MG63 (cell line): Measurements from ENCODE around the gene MAPKAP1. TPM values are rescaled to one million over a fixed set of nuclear protein-coding genes. Genes with fewer than 3 reads are reported as not detected.
A peak's percentile ranks its signal among the peaks of the same experiment; 100 is the strongest.
"Not testable (repeated sequence)": the region's sequence is repeated elsewhere in the genome, so short reads cannot be mapped to it uniquely, and the experiment has no call there.

ENCODE experiments used
- DNase-seq: peaks from one replicate; pipeline ENCODE4 v3.0.0-alpha.2; 2020
- H3K27me3 ChIP-seq: fragments of 250-450 bp; sonication (Bioruptor Pico); 2 replicates; pipeline ENCODE4 v1.5.1; 2020; ENCODE audit warnings: mild to moderate bottlenecking, moderate library complexity
- H3K36me3 ChIP-seq: fragments of 250-450 bp; sonication (Bioruptor Pico); 2 replicates; pipeline ENCODE4 v1.5.1; 2020; ENCODE audit warnings: mild to moderate bottlenecking, moderate library complexity
- H3K4me3 ChIP-seq: fragments of 250-450 bp; sonication (Bioruptor Pico); 2 replicates; pipeline ENCODE4 v1.5.1; 2020; ENCODE audit warnings: mild to moderate bottlenecking, moderate library complexity
- H3K9me3 ChIP-seq: fragments of 250-450 bp; sonication (Bioruptor Pico); 2 replicates; pipeline ENCODE4 v1.5.1; 2020; ENCODE audit warnings: mild to moderate bottlenecking, moderate library complexity
- total RNA-seq: library from RNA; depleted of rRNA; stranded (reverse); fragments of >200 nt; shearing (Covaris generic); gene quantifications from 2 replicates; pipeline ENCODE4 v1.2.3, GENCODE V29; 2014; ENCODE audit warnings: low replicate concordance

MAPKAP1 gene
- total RNA-seq, 1 experiment from 2014 or later: 91.7 TPM

GRCh38 chr9:125744616-125745015, 37.6 kb upstream of the MAPKAP1 start:
- Histone ChIP-seq H3K9me3 (no peaks in the 10 kb centered on the region), H3K36me3 (no peaks in the 10 kb centered on the region), H3K4me3 (no peak overlapping the region), H3K27me3 (no peaks in the 10 kb centered on the region)
- peak; percentile 29 for DNase-seq

GRCh38 chr9:125743682-125744428, 36.8 kb upstream of the MAPKAP1 start:
- no peaks in the 10 kb centered on the region for H3K36me3 ChIP-seq

GRCh38 chr9:125742657-125743056, 35.6 kb upstream of the MAPKAP1 start:
- DNase-seq: no peak
- Histone ChIP-seq H3K27me3 (no peaks in the 10 kb centered on the region), H3K4me3 (no peak overlapping the region), H3K9me3 (no peaks in the 10 kb centered on the region), H3K36me3 (no peaks in the 10 kb centered on the region)

More at GRCh38 chr9:125743682-125744428, 36.8 kb upstream of the MAPKAP1 start:
- no peak for DNase-seq
- Histone ChIP-seq H3K27me3 (no peaks in the 10 kb centered on the region), H3K4me3 (no peak overlapping the region), H3K9me3 (no peaks in the 10 kb centered on the region)

GRCh38 chr9:125739436-125739835, 32.4 kb upstream of the MAPKAP1 start:
- no peak for DNase-seq
- Histone ChIP-seq H3K9me3 (no peaks in the 10 kb centered on the region), H3K36me3 (no peaks in the 10 kb centered on the region), H3K27me3 (no peaks in the 10 kb centered on the region), H3K4me3 (no peak overlapping the region)

- H3K27me3 ChIP-seq: no peaks in the 10 kb centered on the region
- no peak for DNase-seq
These were observed 25.6 kb upstream of the MAPKAP1 start for GRCh38 chr9:125732562-125732961.

GRCh38 chr9:125730168-125730567, 23.2 kb upstream of the MAPKAP1 start:
- DNase-seq: no peak
- Histone ChIP-seq H3K27me3 (no peaks in the 10 kb centered on the region; the same call in 1 of the 2 replicates), H3K36me3 (no peaks in the 10 kb centered on the region), H3K4me3 (no peak overlapping the region), H3K9me3 (no peaks in the 10 kb centered on the region)

More at GRCh38 chr9:125732562-125732961, 25.6 kb upstream of the MAPKAP1 start:
- H3K9me3 ChIP-seq: no peaks in the 10 kb centered on the region
- H3K36me3 ChIP-seq: no peaks in the 10 kb centered on the region
- H3K4me3 ChIP-seq: no peak overlapping the region

GRCh38 chr9:125726456-125727132, 19.6 kb upstream of the MAPKAP1 start:
- Histone ChIP-seq H3K36me3 (no peaks in the 10 kb centered on the region), H3K9me3 (no peaks in the 10 kb centered on the region), H3K27me3 (no peaks in the 10 kb centered on the region; the same call in 1 of the 2 replicates), H3K4me3 (no peak overlapping the region)
- no peak for DNase-seq

- no peaks in the 10 kb centered on the region for H3K9me3 ChIP-seq
- H3K27me3 ChIP-seq: no peaks in the 10 kb centered on the region
- peaks cover 15% of the 10 kb centered on the region for H3K36me3 ChIP-seq
- DNase-seq: no peak
- peak overlapping the region; percentile 76 for H3K4me3 ChIP-seq
These were observed 430 bp upstream of the MAPKAP1 start for GRCh38 chr9:125707472-125707804.

GRCh38 chr9:125705893-125706292, 1.1 kb downstream of the MAPKAP1 start:
- no peaks in the 10 kb centered on the region for H3K27me3 ChIP-seq
- peak overlapping the region; percentile 76 for H3K4me3 ChIP-seq
- no peak for DNase-seq
- no peaks in the 10 kb centered on the region for H3K9me3 ChIP-seq
- H3K36me3 ChIP-seq: peaks cover 15% of the 10 kb centered on the region

GRCh38 chr9:125703662-125704061, 3.3 kb downstream of the MAPKAP1 start:
- H3K9me3 ChIP-seq: no peaks in the 10 kb centered on the region
- H3K27me3 ChIP-seq: no peaks in the 10 kb centered on the region
- H3K36me3 ChIP-seq: peaks cover 15% of the 10 kb centered on the region
- DNase-seq: no peak
- H3K4me3 ChIP-seq: no peak overlapping the region

GRCh38 chr9:125701351-125701750, 5.7 kb downstream of the MAPKAP1 start:
- Histone ChIP-seq H3K36me3 (peaks cover 15% of the 10 kb centered on the region), H3K27me3 (no peaks in the 10 kb centered on the region), H3K4me3 (no peak overlapping the region), H3K9me3 (no peaks in the 10 kb centered on the region)
- DNase-seq: no peak

- no peak overlapping the region for H3K4me3 ChIP-seq
- no peaks in the 10 kb centered on the region for H3K9me3 ChIP-seq
- no peaks in the 10 kb centered on the region for H3K27me3 ChIP-seq
- H3K36me3 ChIP-seq: peaks cover 15% of the 10 kb centered on the region
- DNase-seq: no peak
These were observed 6.2 kb downstream of the MAPKAP1 start for GRCh38 chr9:125700791-125701190.

GRCh38 chr9:125699870-125700269, 7.1 kb downstream of the MAPKAP1 start:
- H3K9me3 ChIP-seq: no peaks in the 10 kb centered on the region
- peaks cover 10% of the 10 kb centered on the region for H3K36me3 ChIP-seq
- no peak overlapping the region for H3K4me3 ChIP-seq
- no peaks in the 10 kb centered on the region for H3K27me3 ChIP-seq
- no peak for DNase-seq

GRCh38 chr9:125696106-125696647, 10.8 kb downstream of the MAPKAP1 start:
- no peak for DNase-seq
- Histone ChIP-seq H3K9me3 (no peaks in the 10 kb centered on the region), H3K36me3 (peaks cover 3% of the 10 kb centered on the region), H3K4me3 (no peak overlapping the region), H3K27me3 (no peaks in the 10 kb centered on the region)

GRCh38 chr9:125695548-125695947, 11.5 kb downstream of the MAPKAP1 start:
- H3K9me3 ChIP-seq, H3K36me3 ChIP-seq, H3K27me3 ChIP-seq, DNase-seq, H3K4me3 ChIP-seq: not testable (repeated sequence)

GRCh38 chr9:125694478-125694877, 12.5 kb downstream of the MAPKAP1 start:
- H3K36me3 ChIP-seq: peaks cover 3% of the 10 kb centered on the region
- no peak for DNase-seq
- H3K27me3 ChIP-seq: no peaks in the 10 kb centered on the region
- H3K4me3 ChIP-seq: no peak overlapping the region
- H3K9me3 ChIP-seq: no peaks in the 10 kb centered on the region

- not testable (repeated sequence) for H3K9me3 ChIP-seq, H3K4me3 ChIP-seq, H3K36me3 ChIP-seq, H3K27me3 ChIP-seq, DNase-seq
These were observed 13.5 kb downstream of the MAPKAP1 start for GRCh38 chr9:125693492-125693891.

- H3K27me3 ChIP-seq: no peaks in the 10 kb centered on the region
- no peak for DNase-seq
- H3K36me3 ChIP-seq: peaks cover 3% of the 10 kb centered on the region
- no peak overlapping the region for H3K4me3 ChIP-seq
- H3K9me3 ChIP-seq: no peaks in the 10 kb centered on the region
These were observed 15.1 kb downstream of the MAPKAP1 start for GRCh38 chr9:125691869-125692268.
